ENCODE data around the gene WDR53.
"Not testable (repeated sequence)": the region's sequence is repeated elsewhere in the genome, so short reads cannot be mapped to it uniquely, and the experiment has no call there.

WDR53 gene

GRCh38 chr3:196514913-196515621 lies 53.3 kb downstream of the WDR53 start, which contains the start of gene SMCO1:
TSS of gene SMCO1 (minus strand) at chr3:196515346. CDS start at chr3:196515209, 137 bp downstream.
- DNase-seq = no peak

GRCh38 chr3:196514350-196514716 lies 54.0 kb downstream of the WDR53 start:
- no peak for DNase-seq

- DNase-seq = no peak
Observed at GRCh38 chr3:196513697-196514349, 54.5 kb downstream of the WDR53 start.

GRCh38 chr3:196511646-196512425 lies 56.5 kb downstream of the WDR53 start:
- not testable (repeated sequence) for DNase-seq

- not testable (repeated sequence) for DNase-seq
Observed at GRCh38 chr3:196511108-196511507, 57.2 kb downstream of the WDR53 start.

GRCh38 chr3:196506687-196507086 lies 61.7 kb downstream of the WDR53 start:
- DNase-seq = no peak

- DNase-seq = no peak
Observed at GRCh38 chr3:196504556-196504955, 63.8 kb downstream of the WDR53 start.

All from NCI-H1105 (cell line).